Measurements from ENCODE around the gene CACNG3.
"Not testable (repeated sequence)": the region's sequence is repeated elsewhere in the genome, so short reads cannot be mapped to it uniquely, and the experiment has no call there.

The CACNG3 gene

DNA sequence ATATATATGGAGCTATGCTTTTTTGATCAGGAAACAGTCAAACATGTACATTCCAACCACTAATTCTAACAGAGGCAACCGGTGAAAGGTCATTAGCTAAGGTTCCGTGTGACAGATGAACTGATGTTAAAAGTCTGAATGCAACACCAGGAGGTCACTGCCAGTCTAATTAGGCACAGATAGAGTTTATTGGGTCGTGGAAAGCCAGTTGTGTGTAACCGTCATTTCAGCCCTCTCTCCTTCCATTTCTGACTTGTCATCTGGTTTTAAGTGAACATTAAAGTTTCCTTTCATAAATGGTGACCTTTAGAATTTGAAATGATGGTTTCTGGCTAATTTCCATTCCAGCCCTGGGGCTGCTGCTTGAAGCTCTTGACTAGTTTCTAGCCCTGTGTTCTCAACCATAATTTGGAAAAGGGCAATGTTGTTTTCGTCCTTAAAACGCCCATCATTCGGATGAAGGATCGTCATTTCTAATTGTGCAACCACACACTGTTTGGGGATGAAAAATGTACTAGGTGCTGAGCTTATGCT lies 23.9 kb downstream of the CACNG3 start:
- DNase-seq = no peak

DNA sequence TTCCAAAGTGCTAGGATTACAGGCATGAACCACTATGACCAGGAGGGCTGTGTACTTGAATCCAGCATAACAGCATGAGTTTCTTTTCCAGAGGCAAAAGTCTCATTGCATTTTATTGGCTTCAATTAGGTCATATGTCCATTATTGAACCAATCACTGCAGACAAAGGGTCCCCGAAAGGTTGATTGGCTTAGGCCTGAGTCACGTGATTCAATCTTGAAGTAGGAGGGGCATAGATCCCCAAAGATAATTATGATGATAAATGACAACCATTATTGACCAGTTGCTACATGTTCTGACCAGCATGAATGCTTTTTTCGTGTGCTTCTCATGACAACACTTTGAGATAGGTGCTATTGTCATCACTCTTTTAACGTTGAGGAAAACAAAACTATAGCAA lies 25.3 kb downstream of the CACNG3 start:
- no peak for DNase-seq

DNA sequence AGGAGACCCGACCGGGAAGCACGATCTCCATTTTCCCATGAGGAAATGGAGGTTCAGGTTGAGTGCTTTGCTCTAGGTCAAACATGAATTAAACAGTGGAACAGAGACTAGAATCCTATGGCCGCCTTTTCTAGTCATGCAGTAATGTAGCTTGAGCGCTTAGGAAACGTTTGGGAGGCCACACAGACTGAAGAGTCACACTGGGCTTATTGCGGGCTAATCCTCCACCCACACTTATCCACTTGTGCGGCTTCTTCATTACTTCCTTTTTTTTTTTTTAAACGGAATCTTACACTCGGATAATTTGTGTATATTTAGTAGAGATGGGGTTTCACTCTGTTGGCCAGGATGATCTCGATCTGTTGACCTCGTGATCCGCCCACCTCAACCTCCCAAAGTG lies 26.0 kb downstream of the CACNG3 start:
- DNase-seq = peak; percentile 58

DNA sequence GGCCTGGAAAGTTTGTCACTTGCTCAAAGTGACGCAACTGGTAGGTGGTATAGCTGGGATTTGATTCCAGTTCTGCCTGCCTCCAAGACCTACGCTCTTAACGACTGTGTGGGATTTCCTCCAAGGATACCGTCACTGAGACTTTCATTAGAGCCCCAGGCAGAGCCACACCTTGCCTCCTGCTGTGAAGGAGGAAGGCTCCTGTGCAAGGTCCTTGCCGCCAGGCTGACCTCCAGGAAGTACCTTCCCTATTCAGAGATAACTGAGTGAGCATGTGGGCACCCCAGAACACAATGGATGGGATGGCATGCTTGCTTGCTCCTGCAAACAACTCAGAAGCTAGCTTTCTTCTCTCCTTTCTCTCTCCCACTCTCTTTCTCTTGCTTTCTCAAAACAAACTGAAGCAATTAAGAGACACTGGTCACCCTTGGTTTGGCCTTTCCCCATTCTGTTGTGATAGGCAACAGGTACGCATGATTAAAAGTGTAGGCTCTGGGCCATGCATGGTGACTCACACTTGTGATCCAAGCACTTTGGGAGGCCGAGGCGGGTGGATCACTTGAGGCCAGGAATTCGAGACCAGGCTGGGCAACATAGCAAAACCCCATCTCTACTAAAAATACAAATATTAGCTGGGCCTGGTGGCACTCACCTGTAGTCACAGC lies 30.7 kb downstream of the CACNG3 start:
- DNase-seq = no peak

DNA sequence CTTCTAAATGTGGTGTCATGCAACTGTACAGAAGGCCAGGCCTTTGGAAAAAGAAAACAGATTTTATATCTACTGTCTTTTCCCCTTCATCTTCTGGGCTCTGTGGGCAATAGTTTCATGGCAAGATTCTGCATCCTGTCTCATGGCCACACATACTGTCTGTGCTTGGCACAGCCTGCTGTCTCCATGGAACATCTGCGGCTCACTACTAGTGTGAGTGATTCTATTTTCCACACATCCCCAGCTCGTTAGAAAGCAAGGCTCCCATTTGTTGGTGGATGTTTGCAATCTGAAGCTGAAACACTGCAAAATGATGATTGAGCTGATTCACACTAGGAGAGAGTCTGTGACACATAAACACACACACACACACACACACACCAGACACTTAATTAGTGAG lies 32.4 kb downstream of the CACNG3 start:
- no peak for DNase-seq

DNA sequence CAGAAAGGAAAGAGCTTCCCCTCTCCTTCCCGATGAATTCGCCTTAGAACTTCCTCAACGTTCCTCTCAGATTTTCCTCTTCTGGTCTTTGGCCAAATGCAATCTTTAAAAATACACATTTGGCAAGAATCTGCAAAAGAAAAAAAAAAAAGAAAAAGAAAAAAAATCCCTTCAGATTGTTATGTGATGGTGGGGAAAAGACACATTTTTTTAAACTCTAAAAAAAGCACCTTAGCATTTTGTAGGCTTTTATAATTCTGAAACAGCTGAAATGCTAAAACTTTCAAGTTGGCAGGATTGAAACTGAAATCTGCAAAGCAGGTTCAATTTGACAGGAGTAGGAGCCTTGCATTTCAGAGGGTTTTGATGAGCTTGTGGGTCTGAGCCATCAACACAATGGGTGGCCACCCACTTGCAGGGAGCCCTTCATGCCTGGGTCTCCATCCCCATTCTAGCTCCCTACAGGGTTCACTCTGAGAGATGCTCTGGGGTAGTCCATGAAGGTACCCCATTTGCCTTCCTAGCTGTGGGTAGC lies 33.1 kb downstream of the CACNG3 start:
- no peak for DNase-seq

DNA sequence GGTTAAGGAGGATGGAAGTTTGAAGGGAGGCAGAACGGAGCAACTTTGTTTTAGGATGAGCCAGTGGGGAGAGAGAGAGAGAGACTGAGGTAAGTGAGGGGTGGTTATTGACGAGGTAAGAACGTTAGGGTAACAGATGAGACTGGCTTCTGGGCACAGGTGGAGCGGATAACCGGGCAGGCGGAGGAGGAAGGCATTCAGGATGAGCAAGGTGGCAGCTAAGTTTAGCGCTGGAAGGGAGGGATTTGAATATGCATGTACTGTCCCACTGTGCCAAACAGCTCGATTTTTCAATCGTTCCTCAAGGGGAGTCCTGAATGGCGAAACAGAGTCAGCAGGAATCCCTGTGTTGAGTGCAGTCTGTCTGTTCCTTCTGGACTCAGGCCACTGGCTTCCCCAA lies 35.8 kb downstream of the CACNG3 start:
- DNase-seq = no peak

DNA sequence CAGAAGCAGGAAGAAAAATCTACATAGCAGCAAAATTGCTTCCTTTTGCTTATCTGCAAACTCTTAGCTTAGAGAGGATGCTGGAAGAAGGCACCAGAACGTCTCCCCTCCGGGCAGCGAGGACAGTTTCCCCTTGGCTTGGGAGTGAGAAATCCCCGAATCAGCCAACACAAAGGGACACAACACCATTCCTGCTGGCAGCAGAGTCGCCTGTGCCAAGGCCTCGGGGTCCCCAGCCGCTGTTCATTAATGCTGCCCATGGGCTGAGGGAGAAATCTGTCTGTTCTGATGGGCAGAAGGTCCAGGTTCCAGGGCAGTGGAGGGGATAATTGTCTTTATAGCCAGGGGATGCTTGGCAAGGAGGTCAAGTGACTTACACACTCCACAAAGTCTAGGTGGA lies 38.0 kb downstream of the CACNG3 start:
- no peak for DNase-seq

DNA sequence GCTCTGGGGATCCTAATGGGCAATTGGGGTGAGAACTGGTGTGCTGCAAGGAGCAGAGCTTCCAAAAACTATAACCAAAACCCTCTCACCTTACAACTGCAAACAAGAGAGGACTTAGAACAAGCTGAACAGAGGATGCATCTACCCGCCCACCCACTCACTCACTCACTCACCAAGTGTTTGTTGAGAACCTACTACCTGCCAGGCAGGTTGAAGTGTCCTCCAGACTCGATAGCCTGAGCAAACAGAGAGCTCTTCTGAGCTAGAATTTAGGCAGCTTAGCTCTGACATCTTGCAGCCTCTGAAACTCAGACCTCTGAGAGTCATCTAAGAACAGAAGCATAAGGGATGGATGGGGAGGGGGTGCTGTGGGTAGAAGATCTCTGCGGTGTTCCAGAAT lies 41.2 kb downstream of the CACNG3 start:
- no peak for DNase-seq

DNA sequence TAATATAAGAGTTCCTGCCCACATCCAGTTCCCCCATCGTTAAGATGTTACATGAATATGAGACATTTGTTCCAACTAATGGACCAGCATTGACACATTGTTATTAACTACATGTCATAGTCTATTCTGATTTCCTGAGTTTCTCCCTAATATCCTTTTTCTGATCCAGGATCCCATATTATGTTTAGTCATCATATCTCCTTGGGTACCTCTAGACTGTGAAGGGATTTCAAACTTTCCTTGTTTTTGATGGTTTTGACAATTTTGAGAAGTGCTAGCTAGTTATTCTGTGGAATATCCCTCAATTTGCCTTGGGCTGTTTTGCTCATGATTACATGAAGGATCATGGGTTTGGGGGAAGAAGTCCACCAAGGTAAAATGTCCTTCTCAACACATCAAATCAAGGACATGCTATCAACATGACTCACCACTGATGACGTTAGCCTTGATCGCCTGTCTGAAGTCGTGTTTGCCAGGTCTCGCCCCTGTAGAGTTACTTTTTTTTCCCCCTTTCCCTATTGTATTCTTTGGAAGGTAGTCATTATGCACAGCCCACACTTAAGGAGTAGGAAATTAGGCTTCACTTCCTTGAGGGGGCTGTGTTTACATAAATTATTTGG lies 42.5 kb downstream of the CACNG3 start:
- no peak for DNase-seq

DNA sequence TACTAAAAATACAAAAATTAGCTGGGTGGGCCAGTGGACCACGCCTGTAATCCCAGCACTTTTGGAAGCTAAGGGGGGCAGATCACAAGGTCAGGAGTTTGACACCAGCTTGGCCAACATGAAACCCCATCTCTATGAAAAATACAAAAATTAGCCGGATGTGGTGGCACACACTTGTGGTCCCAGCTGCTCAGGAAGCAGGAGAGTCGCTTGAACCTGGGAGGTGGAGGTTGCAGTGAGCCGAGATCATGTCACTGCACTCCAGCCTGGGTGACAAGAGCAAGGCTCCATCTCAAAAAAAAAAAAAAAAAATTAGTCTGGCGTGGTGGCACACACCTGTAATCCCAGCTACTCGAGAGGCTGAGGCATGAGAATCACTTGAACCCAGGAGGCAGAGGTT lies 44.6 kb downstream of the CACNG3 start:
- not testable (repeated sequence) for DNase-seq

DNA sequence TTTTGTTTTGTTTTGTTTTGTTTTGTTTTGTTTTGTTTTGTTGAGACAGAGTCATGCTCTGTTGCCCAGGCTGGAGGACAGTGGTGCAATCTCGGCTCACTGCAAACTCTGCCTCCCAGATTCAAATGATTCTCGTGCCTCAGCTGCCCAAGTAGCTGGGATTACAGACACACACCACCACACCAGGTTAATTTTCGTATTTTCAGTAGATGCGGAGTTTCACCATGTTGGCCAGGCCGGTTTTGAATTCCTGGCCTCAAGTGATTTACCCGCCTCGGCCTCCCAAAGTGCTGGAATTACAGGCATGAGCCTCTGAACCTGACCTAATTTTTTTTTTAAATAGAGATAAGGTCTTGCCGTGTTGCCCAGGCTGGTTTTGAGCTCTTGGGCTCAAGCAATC lies 46.5 kb downstream of the CACNG3 start:
- no peak for DNase-seq

DNA sequence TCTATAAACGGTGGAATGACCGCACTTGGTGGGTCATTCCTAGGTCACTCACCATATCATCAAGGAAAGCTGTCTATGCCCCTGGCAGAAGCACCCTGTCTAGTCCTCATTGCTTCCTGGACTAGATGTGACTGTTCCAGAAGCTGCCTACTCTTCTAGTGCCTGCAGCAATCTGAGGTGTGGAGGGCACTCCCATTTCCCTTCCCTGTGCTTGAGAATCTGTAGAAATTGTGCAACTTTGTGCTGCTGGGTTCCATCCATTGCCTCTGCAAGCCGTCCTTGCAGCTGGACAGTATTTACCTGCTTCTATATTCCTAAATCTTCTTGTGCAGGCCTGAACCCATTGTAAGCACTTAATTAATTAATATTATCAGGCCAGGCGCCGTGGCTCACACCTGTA lies 52.1 kb downstream of the CACNG3 start:
- DNase-seq = no peak

DNA sequence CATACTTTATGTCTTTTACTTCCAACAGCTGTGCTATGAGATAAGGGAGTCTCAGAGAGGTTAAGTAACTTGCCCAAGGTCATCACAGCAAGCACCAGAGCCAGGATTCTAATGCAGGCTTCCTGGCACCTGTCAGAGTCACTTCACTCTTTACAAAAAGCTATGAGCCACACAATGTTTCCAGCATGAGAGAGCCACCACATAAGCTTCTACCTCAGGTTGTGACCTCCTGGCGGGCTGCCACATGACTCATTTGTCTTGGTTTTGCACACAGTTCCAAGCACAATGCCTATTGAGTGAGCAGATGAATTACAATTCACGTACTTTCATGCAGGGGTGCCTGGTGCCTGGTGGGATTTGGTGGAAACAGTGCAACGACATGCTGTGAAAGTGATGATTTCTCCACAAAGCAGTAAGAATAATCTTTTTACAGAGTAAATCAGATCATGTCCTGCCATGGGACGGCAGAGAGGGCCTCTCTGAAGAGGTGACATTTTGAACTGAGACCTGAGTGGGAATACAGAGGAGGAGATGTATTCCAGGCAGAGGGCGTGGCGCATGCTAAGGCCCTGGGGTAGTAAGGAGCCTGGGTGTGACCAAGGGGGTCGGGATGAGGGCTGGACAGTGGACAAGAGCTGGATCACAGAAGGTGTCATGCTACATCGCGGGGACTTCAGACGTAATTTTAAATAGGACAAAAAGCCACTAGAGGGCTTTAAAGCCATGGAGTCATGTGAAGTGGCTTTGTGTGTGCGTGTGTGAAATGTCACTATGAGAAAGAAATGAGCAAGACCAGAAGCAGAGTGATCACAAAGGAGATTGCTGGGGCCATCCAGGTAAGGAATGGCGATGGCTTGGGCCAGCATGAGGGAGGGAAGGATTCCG lies 53.4 kb downstream of the CACNG3 start:
- DNase-seq = no peak

DNA sequence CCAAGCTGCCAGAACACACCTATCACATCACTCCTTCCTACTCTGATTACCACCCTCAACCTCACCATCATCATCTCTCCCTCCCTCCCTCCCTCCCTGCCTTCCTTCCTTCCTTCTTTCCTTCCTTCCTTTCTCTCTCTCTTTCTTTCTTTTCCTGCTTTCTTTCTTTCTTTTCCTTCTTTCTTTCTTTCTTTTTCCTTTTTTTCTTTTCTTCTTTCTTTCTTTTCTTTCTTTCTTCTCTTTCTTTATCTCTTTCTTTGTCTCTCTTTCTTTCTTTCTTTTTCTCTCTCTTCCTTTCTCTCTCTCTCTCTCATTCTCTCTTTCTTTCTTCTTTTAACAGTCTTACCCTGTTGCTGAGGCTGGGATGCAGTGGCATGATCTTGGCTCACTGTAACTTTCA lies 59.2 kb downstream of the CACNG3 start:
- DNase-seq = no peak

DNA sequence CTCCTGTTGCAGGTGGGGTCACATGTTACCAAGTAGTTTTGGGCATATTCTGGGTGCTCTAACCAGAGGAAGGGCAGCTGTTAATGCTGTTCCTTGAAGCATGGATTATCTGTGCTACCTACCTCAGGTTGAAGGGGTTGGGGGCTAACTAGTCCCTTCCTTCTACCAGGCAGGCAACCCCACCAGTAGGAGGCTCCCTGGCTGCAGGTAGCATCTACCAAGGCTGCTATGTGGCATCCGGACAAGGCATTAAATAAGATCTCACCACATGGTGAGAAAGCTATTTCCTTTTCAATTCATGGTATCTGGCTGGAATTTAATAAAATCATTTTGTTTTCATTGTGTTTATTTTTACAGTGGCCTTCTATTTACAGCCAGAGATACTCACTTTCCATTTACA lies 62.5 kb downstream of the CACNG3 start:
- no peak for DNase-seq

DNA sequence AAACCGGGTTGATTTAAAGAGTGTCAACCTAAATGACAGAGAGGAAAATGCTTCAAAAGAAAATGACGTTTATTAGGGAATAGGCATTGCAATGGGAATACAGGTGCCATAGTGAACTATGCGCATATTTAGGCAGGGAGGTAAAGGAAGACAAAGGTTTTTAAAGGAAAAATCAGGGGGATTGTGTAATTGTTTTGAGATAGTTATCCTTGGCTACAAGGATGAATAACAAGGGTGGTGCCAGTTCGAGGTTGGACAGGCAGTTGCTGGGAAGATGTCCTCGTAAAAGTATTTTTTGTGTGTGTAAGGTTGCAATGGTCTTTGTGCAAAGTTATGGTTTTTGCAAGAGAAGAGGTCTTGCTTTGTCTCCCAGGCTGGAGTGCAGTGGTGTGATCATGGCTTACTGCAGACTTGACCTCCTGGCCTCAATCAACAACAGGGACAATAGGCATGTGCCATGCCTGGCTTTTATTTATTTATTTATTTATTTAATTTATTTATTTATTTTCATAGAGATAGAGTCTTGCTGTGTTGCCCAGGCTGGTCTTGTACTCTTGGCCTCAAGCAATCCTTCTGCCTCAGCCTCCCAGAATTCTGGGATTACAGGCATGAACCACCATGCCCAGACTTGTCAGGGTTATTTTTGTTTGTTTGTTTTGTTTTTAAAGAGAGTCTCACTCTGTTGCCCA lies 63.1 kb downstream of the CACNG3 start:
- DNase-seq = no peak

DNA sequence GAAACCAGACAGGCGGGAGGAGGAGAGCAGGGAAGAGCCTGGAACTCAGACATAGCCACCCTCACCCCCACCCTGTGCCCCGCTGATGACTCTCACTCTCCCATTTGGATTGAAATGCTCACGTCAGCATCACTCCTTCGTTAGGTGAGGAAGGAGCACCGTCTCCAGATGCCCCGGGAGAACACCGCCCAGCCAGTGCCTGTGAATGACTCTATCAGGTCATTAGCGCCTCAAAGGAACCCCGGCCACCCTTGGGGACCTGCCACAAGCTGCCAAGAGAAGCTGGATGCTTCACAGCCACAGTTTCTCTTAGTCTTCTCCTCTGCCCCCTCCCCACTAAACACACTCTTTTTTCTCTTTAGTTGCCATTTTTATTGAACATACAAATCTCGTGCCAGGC lies 66.0 kb downstream of the CACNG3 start:
- no peak for DNase-seq

DNA sequence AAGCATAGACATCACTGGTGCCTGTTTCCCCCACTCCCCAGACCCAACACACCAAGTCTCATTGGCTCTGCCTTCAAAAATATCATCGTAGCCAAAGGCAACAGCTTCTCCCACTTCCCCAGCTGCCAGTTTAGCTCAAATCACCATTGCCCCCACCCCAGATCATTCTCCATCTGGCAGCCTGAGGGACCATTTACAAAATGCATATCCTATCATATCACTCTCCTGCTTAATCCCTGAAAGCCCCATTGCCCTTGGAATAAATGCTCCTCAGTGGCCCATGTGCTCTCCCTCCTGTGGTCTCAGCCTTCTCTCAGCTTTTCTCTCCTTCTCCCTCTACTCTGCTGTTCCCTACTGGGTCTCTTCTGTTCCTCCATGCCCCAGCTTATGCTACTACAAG lies 68.3 kb downstream of the CACNG3 start:
- no peak for DNase-seq

DNA sequence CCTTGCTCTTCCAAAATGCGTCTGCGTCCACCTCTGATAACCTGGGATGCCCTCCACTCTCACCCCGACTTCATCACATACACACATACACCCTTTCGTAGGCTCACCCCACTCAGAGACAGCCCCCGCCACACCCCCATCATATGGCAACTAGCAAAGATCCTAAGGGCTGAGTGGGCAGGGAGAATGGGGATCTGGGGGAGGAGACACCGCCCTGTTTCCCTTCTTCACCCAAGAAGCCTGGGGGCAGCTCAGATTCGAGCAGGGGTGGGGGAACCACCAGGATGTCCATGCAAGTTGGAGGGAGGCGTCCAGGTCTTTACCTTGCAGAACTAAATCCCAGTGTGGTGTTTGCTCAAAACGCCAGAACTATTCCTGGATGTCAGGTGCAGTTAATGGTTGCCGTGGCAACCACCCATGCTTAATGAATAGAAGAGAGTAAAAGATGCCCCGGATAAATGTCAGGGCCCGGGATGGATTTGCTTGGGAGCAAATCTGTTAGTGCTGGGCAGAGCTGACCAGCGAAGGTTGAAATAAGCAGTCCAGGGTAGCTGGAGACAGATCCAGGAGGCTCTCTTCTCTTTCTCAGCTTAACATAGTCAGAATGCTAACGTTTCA lies 72.8 kb downstream of the CACNG3 start:
- DNase-seq = no peak

DNA sequence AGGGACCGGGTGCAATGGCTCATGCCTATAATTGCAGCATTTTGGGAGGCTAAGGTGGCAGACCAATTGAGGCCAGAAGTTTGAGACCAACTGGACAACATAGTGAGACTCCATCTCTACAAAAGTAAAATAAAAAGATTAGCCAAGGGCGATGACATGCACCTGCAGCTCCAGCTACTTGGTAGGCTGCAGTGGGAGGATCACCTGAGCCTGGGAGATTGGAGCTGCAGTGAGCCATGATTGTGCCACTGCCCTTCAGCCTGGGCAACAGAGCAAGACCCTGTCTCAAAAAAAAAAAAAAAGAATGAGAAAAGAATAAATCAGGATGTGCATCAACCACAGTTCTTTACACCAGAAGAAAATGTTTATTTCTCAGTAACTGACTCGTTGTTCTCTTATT lies 76.0 kb downstream of the CACNG3 start:
- no peak for DNase-seq

DNA sequence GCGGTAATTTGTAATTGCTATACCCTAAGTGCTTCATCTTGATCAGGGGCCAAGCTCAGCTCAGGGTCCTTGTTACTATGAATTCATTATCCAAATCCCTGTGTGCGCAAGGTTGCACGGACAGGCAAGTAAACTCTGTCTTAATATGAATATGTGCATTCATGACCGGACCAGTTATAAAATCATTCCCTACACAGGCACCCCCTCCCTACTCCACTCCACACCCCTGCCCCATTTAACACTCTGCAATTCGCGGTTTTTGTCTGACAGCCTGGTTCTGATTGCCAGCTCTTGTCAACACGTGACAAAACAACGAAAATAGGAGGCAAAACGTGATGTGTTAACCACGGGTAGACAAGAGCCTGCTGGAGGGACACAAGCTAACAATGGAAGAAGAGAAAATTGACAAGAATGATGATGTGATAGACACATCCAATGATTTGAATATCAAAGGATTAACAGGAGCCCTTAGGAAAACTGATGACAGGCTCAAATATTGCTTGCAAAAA lies 76.5 kb downstream of the CACNG3 start:
- DNase-seq = no peak

Data from inflammatory macrophage treated with lipopolysaccharide for 4 hours (primary cell).